NCI-H510A treated with DMSO at 0.1 percent for 48 hours (cell line): Measurements from ENCODE around the gene CABP1.
"Not testable (repeated sequence)": the region's sequence is repeated elsewhere in the genome, so short reads cannot be mapped to it uniquely, and the experiment has no call there.

Experiments used
- DNase-seq: peaks from one replicate; lab custom pipeline; 2025; lab: John Stamatoyannopoulos, UW

Gene CABP1

DNA sequence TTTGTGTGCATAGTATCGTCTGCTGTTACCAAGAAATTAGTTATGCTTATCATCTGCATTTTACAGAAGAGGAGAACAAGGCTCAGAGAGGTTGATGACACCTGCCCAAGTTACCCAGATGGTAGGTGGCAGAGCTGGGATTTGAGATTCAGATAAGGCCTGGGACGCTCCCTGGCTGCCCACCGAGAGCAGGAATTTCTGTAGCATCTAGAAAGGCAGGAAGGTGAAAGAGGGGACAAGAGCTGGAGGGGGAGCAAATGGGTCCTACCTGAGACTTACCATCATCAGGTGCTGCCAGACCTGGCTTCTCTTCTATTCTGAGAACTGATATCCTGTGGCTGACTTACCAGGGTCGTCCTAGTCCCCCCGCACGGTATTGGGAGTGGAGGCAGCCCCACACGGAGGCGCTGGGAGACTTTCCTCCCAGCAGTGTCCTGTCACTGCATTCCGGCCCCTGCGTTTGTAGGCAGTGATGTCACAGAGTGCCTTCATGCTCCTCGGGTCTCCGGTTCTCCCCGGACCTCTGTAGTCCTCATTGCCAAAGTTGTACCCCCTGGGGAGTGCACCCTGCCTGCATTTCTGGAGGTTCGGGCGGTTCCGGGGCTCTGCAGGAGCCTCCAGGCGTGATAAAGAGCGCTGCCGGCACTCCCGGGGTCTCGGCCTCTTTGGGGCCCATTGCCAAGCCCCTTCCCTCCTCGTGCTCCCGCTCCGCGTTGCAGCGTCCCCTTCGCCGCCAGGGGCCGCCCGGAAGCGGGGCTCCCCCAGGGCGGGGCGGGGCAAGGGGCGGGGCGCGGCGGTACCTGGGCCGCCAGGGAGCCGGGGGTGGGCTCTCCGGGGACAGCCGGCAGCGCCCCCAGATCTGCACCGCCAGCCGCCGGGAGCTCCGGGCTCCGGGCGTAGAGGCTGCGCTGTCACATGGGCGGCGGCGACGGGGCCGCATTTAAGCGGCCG lies at the start of gene CABP1:
TSS of gene CABP1 (plus strand) at position 856 of the 951 bp plus-strand sequence. CDS start at position 916, 60 bp downstream.
- DNase-seq: peak; percentile 48

DNA sequence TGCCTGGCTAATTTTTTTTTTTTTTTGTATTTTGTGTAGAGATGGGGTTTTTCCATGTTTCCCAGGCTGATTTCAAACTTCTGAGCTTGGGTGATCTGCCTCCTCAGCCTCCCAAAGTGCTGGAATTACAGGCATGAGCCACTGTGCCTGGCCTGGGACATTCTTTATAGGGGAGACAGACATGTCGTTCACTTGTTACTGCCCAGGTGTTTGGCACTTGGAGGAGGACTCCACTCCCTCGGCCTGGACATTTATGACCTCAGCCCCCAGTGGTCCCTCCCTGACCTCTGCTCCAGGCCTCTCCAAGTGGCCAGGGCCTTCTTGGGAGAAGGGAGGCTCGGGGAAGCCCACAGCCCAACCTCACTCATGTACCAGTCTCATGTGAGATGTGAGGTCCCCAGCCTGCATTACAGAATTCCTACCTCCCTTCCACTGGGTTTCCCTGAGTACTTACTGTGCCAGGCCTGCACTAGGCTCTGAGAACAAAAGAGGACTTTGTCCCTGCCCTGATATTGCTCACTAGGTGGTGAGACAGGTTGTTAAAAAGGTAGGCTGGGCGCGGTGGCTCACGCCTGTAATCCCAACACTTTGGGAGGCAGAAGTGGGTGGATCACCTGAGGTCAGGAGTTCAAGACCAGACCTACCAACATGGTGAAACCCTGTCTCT lies 49.6 kb upstream of the CABP1 start:
- no peak for DNase-seq

DNA sequence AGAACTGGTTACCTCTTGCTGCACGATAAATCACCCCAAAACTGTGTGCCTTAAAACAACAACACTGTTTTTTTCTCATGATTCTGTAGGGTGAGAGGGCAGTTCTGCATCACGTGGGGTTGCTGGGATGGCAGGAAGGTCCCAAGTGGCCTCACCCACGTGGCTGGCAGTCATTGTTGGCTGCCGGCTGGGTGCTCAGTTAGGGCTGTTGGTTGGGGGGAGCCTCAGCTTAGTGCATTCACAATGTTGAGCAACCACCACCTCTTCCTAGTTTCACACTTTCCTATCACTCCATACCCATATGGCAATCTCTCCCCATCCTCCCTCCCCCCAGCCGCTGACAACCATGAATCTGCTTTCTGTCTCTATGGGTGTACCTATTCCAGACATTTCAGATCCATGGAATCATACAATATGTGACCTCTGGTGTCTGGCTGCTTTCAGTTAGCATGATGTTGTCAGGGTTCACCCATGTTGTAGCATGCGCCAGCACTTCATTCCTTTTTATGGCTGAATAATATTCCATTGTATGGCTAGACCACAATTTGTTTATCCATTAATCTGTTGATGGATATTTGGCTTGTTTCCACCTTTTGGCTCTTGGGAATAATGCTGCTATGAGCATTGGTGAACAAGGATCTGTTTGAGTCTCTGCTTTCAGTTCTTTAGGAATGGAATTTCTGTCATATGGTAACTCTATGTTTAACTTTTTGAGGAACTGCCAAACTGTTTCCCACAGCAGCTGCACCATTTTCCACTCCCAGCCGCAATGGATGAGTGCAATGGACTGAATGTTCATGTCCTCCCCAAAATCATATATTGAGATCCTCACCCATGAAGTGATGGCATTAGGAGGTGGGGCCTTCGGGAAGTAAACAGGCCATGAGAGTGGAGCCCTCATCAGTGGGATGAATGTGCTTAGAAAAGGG lies 48.0 kb upstream of the CABP1 start:
- no peak for DNase-seq

DNA sequence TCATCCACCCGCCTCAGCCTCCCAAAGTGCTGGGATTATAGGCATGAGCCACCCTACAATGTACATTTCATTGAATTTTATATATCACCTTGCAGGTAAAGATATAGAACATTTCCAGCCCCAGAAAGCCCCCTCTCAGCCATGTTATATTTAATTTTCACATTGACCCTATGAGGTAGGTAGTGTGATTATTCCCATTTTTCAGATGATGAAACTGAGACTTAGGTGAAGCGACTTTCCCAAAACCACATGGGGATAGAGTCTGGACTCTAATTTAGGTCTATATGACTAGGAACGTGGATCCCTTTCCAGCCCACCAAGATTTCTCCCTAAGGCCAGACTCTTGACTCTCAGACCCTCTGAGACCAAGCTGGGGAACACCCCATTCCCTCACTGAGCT lies 43.5 kb upstream of the CABP1 start:
- no peak for DNase-seq

DNA sequence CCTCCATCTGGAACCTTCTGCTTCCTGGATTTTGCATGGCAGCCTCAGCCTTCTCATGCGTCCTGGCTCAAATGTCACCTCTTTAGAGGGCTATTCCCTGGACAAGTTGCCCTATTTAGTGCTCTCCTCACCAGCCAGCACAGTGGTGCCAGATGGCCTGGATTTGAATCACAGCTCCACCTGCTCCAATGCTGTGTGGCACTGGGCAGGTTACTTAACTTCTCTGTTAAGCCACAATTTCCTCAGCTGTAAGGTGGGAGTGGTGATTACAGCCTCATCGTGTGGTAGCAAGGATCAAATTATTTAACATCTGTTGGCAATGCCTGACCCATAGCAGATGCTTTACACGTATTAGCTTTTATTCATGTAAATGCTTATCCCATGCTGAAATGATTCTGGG lies 42.6 kb upstream of the CABP1 start:
- DNase-seq: no peak

DNA sequence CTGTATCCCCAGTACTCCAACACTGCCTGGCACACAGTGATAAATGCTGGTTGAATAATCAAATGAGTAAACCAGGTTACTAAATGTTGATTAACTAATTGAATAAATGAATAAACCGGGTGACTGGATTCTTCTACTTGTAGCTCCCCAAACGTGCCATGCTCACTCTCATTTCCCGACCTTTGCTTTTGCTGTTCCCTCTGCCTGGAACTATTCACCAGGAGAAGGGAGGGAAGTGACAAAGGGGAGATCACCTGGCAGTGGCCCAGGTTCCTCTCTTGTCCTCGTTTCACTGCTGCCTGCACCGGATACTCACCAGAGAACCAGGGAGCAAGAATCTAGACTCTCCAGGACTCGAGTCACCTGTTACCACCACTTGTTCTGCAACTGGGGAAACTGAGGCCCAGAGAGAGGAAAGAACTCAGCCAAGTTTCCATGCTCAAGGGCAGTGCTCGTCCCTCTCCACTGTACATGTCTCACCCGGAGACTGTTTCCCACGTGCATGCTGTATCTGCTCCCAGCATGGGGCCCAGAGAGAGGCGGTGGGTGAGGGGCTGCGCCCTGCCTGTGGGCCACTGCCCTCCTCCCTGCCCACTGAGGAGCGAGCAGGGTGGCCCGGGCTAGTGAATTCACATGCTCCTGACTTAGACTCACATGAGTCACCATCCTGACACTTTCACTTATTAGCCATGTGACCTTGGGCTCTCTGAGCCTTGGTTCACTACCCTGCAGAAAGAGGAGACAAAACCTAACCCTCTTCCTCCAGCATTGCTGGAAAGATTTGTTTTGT lies 41.6 kb upstream of the CABP1 start:
- no peak for DNase-seq

DNA sequence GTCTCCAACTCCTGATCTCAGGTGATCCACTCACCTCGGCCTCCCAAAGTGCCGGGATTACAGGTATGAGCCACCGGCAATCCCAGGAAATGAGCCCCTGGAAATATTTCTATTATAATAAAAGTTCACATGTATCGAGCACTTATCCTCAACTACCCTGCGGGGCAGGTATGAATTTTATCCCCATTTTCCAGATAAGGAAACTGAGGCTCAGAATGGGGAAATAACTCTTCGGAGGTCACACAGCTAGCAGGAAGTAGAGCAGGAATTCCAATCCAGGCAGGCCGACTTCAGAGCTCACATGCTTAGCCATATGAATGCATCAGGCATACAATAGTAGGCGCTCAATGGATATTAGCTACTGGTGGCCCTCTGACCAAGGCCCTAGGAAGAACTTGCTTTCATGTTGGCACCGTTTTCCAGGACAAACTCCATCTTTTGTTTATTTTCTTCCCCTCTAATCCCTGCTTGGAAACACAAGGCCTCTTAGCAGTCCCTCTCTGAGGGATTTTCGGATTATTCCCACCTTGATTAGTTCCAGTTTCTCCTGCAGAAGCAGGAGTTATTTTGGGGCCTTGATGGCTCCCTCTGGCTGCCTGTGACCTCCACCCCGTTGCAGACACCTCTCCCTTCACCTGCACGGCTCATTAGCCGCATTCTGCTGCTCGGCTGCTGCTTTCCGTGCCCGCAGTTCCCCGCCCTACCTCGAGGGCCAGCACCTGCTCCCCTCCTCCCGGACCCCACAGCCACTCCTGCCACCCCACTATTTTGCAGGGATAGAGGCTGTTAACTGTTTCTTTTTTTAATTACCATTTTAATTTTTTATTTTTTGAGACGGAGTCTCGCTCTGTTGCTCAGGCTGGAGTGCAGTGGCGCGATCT lies 40.5 kb upstream of the CABP1 start:
- DNase-seq: peak; percentile 5

DNA sequence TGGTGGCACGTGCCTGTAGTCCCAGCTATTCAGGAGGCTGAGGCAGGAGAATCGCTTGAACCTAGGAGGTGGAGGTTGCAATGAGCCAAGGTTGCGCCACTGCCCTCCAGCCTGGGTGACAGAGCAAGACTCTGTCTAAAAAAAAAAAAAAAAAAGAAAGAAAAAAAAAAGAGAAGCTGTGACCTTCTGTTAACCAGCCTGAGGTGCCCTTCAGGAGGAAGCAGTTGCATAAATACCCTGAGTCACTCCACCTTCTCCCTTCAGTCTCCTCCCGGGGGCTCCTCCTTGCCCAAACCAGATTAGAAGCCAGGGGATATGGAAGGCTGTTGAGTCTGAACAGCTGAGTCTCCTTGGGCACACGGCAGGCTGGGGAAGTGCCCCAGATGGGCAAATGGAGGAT lies 38.0 kb upstream of the CABP1 start:
- not testable (repeated sequence) for DNase-seq

DNA sequence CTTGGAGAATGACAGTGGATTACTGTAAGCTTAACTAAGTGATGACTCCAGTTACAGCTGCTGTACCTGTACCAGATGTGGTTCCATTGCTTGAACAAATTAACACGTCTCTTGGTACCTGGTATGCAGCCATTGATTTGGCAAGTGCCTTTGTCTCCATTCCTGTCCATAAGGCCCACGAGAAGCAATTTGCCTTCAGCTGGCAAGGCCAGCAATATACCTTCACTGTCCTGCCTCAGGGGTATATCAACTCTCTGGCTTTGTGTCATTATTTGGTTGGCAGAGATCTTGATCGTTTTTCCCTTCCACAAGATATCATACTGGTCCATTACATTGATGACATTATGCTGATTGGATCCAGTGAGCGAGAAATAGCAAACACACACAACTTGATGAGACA lies 29.9 kb upstream of the CABP1 start:
- no peak for DNase-seq

DNA sequence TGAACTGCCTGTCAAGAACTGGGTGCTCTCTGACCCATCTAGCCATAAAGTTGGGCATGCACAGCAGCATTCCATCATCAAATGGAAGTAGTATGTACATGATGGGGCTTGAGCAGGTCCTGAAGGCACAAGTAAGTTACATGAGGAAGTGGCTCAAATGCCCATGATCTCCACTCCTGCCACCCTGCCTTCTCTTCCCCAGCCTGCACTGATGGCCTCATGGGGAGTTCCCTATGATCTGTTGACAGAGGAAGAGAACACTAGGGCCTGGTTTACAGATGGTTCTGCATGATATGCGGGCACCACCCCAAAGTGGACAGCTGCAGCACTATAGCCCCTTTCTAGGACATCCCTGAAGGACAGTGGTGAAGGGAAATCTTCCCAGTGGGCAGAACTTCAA lies 28.9 kb upstream of the CABP1 start:
- DNase-seq: not testable (repeated sequence)

DNA sequence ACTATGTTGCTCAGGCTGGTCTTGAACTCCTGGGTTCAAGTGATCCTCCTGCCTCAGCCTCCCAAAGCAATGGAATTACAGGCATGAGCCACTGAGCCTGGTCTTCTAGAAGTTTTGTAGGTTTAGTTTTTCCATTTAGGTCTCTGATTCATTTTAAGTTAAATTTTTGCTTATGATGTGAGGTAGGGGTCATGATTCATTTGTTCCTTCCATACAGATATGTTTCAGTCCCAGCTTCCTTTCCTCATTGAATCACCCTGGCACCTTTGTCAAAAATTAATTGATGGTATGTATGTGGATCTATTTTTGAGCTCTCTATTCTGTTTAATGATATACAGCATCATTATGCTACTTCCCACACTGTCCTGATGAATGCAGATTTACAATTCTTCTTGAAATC lies 25.6 kb upstream of the CABP1 start:
- DNase-seq: no peak

DNA sequence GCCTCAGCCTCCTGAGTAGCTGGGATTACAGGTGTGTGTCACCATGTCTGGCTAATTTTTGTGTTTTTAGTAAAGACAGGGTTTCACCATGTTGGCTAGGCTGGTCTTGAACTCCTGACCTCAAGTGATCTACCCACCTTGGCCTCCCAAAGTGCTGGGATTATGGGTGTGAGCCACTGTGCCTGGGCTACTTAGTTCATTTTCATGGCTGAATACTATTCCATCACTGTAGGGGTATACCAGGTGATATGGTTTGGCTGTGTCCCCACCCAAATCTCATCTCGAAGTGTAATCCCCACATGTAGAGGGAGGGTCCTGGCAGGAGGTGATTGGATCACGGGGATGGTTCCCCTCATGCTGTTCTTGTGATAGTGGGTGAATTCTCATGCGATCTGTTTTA lies 23.2 kb upstream of the CABP1 start:
- DNase-seq: not testable (repeated sequence)

DNA sequence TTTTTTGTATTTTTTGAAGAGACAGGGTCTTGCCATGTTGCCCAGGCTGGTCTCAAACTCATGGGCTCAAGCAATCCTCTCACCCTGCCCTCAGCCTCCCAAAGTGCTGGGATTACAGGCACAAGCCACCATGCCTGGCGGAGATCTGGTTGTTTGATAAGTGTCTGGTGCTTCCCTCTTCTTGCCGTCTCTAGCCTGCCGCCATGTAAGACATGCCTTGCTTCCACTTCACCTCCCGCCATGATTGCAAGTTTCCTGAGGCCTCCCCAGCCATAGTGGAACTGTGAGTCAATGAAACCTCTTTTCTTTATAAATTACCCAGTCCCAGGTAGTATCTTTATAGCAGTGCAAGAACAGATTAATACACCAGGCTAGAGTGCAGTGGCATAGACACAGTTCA lies 22.7 kb upstream of the CABP1 start:
- not testable (repeated sequence) for DNase-seq

DNA sequence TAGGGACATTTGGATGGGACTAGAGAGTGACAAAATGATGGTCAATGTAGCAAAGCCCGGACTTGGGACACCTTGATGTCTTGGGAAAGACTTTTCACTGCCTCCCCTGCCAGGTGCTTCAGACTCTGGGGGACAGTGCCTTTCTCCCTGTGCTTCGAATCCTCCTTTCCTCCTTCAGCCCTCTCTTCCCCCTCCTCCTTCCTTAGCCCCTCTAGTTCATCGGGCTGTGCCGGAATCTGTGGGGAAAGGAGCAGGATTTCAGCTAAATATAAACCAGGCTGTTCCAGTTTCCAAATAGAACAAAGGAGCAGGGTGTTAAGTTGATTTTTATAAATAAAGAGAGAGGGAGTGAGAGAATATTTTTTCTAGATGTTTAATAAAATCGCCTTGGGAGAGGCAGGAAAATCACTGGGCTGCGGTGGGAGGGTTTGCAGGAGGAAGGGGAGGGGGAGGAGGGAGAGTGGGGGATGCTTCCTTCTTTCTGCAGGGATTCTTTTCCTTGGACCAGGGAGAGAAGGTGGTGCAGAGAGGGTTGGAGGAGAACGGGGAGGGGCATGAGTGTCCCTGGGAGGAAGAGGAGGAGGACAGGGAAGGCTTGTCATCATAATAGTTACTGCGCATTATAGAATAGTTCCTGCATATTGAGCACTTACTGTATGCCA lies 21.3 kb upstream of the CABP1 start:
- no peak for DNase-seq

DNA sequence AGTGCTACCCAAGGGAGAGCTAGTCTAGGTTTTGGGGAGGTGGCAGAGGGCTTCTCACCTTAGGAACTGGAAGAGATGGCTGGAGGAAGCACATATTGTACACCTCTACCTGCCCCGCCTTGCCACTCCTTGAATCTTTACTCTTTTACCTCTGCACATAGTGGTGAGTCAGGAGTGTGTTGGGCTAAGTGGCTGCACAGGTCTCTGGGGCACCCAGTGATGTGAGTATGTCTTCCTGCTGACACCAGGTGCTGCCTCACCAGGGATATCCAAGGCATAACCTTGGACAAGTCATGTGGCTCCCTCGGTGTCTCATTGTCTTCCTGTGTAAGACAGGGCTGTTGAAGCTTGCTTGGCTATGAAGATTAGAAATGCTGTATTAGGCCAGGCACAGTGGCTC lies 19.8 kb upstream of the CABP1 start:
- no peak for DNase-seq

DNA sequence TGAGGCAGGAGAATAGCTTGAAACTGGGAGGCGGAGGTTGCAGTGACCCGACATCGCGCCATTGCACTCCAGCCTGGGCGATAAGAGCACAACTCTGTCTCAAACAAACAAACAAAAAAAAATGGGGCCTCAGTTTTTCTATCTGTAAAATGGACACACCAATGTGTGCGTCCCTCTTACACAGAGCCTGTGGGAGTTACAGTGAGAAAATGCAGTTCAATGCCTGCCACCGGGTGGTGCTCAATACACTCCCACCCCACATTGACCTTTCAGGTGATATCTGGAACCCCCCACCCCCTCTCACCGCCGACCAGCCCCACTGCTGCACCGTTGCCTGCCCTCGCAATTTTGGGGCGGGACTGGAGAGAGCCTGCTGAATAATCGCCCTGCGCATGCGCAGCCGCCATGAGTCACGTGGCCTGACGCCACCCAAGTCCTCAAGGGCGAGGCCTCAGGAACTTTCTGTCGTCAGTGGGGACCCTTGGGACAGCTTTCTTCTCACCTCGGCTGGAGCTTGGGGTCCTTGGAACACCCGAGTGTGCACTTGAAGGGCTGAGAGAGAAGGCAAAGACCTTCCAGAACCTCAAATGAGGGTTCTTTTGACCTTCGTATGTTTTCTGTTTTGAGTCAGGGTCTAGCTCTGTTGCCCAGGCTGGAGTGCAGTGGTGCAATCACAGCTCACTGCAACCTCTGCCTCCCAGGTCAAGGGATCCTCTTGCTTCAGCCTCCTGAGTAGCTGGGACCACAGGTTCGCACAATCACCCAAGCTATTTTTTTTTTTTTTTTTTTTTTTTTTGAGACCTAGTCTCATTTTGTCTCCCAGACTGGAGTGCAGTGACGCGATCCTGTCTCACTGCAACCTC lies 14.6 kb upstream of the CABP1 start:
- no peak for DNase-seq

DNA sequence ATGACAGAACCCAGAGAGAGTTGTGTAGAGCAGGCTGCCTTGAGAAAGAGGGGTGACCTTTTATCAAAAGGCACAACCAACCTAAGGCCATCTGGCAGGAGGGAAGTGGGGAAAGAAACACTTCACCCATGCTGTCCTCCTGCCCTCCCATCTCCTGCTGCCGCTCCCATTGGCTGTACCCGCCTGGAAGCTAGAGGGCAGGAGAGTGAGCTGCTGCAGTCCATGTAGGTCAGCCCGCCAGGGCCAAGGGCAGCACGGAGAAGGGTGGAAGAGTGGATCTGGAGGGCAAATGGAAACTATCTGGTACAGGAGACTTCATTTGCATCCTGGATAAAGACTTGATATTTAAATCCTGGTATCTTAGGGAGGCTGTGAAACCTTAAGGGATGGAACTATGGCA lies 11.5 kb upstream of the CABP1 start:
- DNase-seq: no peak

DNA sequence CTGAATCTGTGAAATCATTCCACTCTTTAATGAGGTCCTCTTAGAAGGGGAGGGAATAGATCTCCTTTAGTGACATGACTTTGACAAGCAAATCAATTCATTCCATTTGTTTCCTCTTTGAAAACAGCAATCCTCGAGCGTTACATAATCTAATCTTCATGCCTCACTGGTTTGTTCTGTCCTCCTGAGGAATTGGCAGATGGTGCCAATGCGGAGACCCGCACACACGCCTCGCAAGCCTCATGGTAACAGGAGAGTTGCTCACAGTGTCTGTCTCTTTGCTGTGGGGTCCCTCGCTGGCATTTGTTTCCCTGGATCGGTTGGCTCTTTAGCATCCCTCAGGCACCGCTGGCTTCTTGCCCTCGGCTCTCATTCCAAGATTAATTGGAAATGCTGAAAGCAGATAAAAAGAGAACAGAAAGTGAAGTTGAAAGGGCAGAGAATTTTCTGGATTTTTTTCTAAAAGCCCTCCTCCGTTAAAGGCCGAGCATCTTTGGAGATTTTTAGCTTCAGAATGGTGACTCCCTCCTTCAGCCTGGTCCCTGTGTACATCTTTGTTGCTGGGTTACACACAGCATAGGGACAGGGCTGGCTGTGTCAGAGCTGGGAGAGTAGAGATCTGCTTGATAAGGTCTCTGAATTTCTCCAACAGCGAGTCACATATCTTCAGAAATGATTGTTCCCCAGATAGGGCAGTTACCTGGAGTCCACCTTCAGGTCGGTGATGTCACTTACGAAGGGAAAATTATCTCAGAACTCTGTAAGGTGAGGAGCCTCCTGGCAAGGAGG lies 10.1 kb upstream of the CABP1 start:
- DNase-seq: no peak
